Colonic mucosa (tissue), 4 donors: ENCODE measurements around the gene POSTN. TPM values are rescaled to one million over a fixed set of nuclear protein-coding genes. Genes with fewer than 3 reads are reported as not detected.

Experiments used
- DNase-seq: peaks from one replicate; pipeline ENCODE4 v3.0.0-alpha.2; 2020
- H3K27ac ChIP-seq: fragments of 200-600 bp; one replicate; pipeline ENCODE4 v1.8.0; 2021
- H3K27me3 ChIP-seq: fragments of 200-600 bp; one replicate; pipeline ENCODE4 v1.8.0; 2021
- H3K36me3 ChIP-seq: fragments of 200-600 bp; one replicate; pipeline ENCODE4 v1.8.0; 2021
- H3K4me1 ChIP-seq: fragments of 200-600 bp; one replicate; pipeline ENCODE4 v1.8.0; 2021; ENCODE audit warnings: mild to moderate bottlenecking
- H3K4me3 ChIP-seq: fragments of 200-600 bp; one replicate; pipeline ENCODE4 v1.8.0; 2021
- H3K9ac ChIP-seq, 2 donors: one replicate each; pipeline ENCODE4 v1.7.0; 2013; ENCODE audit warnings: control low read depth in 2 of 2, low read depth in 2 of 2, low read length in 2 of 2
- H3K9me3 ChIP-seq: fragments of 200-600 bp; one replicate; pipeline ENCODE4 v1.8.0; 2021
- intact Hi-C: fragments of 100-400 bp; cut with DNase I; formaldehyde crosslinking; loops from one replicate; pipeline ENCODE4 v1.14.1; 2022
- total RNA-seq, 2 donors: library from RNA; stranded (reverse); fragmentation: NEBNext Ultra II Directional in 1 of 2; extraction: Animal tissue kit (Norgen Biotek cat#: 25700) in 1 of 2; gene quantifications; one replicate each; pipeline ENCODE4 v1.2.1, GENCODE V29; 2021
- TF ChIP-seq, protein P1 (sequence below): fragments of 200-600 bp; IDR thresholded peaks from one replicate; pipeline ENCODE4 v1.8.0; 2022; ENCODE audit warnings: antibody characterized with exemption, mild to moderate bottlenecking
- donor health status: healthy.
- donor health status: DM: no; HTN: no; CAD: no.
- donor health status: DM: no; HTN: no; CAD: no.

The POSTN gene
- total RNA-seq, 2 donors from 2014 or later: 20.6 to 40.3 TPM

- Histone ChIP-seq H3K9ac (no peak overlapping the region), H3K4me1 (no peaks in the 10 kb centered on the region), H3K27ac (no peak overlapping the region), H3K27me3 (no peaks in the 10 kb centered on the region), H3K9me3 (no peaks in the 10 kb centered on the region), H3K36me3 (no peaks in the 10 kb centered on the region), H3K4me3 (no peak overlapping the region)
- intact Hi-C loops: no loop called here
- no peak for DNase-seq
- TF ChIP-seq, protein P1, sequence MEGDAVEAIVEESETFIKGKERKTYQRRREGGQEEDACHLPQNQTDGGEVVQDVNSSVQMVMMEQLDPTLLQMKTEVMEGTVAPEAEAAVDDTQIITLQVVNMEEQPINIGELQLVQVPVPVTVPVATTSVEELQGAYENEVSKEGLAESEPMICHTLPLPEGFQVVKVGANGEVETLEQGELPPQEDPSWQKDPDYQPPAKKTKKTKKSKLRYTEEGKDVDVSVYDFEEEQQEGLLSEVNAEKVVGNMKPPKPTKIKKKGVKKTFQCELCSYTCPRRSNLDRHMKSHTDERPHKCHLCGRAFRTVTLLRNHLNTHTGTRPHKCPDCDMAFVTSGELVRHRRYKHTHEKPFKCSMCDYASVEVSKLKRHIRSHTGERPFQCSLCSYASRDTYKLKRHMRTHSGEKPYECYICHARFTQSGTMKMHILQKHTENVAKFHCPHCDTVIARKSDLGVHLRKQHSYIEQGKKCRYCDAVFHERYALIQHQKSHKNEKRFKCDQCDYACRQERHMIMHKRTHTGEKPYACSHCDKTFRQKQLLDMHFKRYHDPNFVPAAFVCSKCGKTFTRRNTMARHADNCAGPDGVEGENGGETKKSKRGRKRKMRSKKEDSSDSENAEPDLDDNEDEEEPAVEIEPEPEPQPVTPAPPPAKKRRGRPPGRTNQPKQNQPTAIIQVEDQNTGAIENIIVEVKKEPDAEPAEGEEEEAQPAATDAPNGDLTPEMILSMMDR: no peak
Measured at GRCh38 chr13:37534676-37535075, 63.9 kb downstream of the POSTN start.

- Histone ChIP-seq H3K27me3 (no peaks in the 10 kb centered on the region), H3K27ac (no peak overlapping the region), H3K9me3 (no peaks in the 10 kb centered on the region), H3K4me1 (no peaks in the 10 kb centered on the region), H3K9ac (no peak overlapping the region), H3K4me3 (no peak overlapping the region), H3K36me3 (no peaks in the 10 kb centered on the region)
- intact Hi-C loops: no loop called here
- TF ChIP-seq, protein P1: no peak
- no peak for DNase-seq
Measured at GRCh38 chr13:37534181-37534580, 64.4 kb downstream of the POSTN start.

GRCh38 chr13:37531049-37531448 is 67.5 kb downstream of the POSTN start:
- Histone ChIP-seq H3K9me3 (no peaks in the 10 kb centered on the region), H3K9ac (no peak overlapping the region), H3K4me1 (no peaks in the 10 kb centered on the region), H3K27ac (no peak overlapping the region), H3K27me3 (no peaks in the 10 kb centered on the region), H3K36me3 (no peaks in the 10 kb centered on the region), H3K4me3 (no peak overlapping the region)
- DNase-seq: no peak
- intact Hi-C loops: no loop called here
- TF ChIP-seq, protein P1: no peak

GRCh38 chr13:37529751-37530385 is 68.7 kb downstream of the POSTN start:
- TF ChIP-seq, protein P1: no peak
- no peak for DNase-seq

GRCh38 chr13:37526710-37527473 is 71.7 kb downstream of the POSTN start:
- no peak for DNase-seq
- no peaks in the 10 kb centered on the region for H3K4me1 ChIP-seq
- TF ChIP-seq, protein P1: no peak
- intact Hi-C loops: no loop called here
- H3K36me3 ChIP-seq: no peaks in the 10 kb centered on the region
- no peak overlapping the region for H3K27ac ChIP-seq
- H3K4me3 ChIP-seq: no peak overlapping the region
- H3K9ac ChIP-seq: no peak overlapping the region
- H3K27me3 ChIP-seq: no peaks in the 10 kb centered on the region
- no peaks in the 10 kb centered on the region for H3K9me3 ChIP-seq

More at GRCh38 chr13:37529751-37530385, 68.7 kb downstream of the POSTN start:
- Histone ChIP-seq H3K27me3 (no peaks in the 10 kb centered on the region), H3K9me3 (no peaks in the 10 kb centered on the region), H3K4me1 (no peaks in the 10 kb centered on the region), H3K36me3 (no peaks in the 10 kb centered on the region), H3K4me3 (no peak overlapping the region), H3K9ac (no peak overlapping the region), H3K27ac (no peak overlapping the region)
- intact Hi-C loops: no loop called here
